DMS114 treated with DMSO at 0.1 percent for 48 hours (cell line): ENCODE measurements around the gene SPATA6L.
A peak's percentile ranks its signal among the peaks of the same experiment; 100 is the strongest.
"Not testable (repeated sequence)": the region's sequence is repeated elsewhere in the genome, so short reads cannot be mapped to it uniquely, and the experiment has no call there.

Experiments
- DNase-seq: peaks from one replicate; lab custom pipeline; 2025; ENCODE audit not compliant: unreplicated experiment; lab: John Stamatoyannopoulos, UW

The SPATA6L gene

GRCh38 chr9:4638968-4639367 lies 27.3 kb downstream of the SPATA6L start:
- no peak for DNase-seq

DNA sequence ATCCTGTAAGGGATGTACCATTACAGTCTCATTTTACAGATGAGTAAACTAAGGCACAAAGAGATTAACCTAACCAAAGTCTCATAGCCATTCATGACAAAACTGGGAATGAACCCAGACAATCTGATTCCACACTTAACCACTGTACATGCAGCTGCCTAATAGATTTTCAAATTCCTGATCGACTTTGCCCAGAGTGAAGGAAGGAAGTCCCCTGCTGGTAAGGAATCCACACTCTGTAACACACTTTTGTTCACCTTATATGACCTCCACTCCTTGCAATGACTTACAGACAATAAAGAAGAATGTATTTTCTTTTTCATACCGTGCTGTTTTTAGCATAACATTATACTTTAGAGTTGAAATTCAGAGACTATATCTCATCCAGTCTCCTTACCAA lies 35.4 kb downstream of the SPATA6L start:
- no peak for DNase-seq

DNA sequence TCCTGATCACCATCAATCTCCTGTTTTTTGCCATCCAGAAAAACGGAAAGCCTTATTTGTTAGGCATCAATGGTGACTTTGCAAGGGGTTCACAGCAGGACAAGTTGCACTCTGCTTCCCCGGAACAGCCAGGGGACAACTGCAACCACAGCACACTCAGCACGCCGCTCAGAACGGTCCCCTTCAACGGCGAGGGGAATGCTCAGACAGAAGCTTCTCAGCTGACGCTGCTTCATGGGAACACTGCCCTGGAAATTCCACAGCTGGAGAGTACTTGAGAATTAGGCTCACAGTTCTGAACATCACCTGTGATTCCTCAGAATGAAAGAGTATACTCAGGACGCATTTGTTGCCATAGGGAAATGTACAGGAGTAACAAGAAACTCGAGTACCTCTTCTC lies 44.3 kb downstream of the SPATA6L start:
- DNase-seq = no peak

DNA sequence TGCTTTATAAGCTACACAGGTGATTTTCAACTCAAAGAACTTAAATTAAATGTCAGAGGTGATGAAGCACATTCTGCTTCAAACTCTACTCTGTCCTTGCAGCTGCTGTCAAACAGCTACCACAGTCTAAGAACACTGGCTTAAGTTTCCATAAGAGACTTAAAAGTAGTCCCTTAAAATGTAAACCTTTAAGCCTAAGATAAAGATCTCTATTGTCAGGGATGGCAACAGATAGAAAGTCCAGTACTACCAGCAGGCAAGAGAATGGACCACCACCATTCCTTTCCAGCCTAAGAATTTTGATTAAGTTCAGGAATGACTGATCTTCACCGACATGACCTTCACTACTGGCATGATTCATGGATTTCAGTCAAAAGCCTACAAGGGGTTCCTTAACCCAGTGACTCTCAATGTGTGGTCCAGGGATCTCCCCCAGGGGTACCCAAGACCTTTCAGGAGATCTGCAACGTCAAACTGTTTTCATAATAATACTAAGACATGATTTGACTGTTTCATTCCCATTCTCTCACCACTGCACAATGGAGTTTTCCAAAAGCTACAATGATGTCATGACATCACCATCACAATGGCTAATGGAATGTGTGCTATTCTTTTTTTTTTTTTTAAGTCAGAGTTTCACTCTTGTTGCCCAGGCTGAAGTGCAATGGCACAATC lies 45.3 kb downstream of the SPATA6L start:
- no peak for DNase-seq

GRCh38 chr9:4620057-4620765 lies 46.1 kb downstream of the SPATA6L start:
- no peak for DNase-seq

GRCh38 chr9:4618700-4619099 lies 47.6 kb downstream of the SPATA6L start:
- DNase-seq = no peak

DNA sequence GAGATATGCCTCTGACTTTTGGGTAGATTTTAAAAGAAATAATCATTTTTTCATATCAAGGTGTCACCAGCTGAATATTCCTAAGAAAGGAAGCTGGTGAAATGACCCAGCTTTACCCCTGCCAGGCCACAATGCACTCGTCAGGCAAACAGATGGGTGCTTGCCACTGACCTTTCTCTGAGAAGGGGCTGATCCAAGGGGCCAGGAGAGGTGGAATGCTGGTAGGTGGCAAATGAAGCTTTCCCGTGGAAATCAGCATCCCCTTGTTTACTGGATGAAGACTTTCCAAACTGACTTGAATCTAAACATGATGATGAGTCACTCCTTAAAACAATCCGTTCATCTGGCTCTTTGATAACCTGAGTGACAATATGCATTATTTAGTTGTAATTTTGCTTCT lies 48.5 kb downstream of the SPATA6L start:
- DNase-seq = no peak

DNA sequence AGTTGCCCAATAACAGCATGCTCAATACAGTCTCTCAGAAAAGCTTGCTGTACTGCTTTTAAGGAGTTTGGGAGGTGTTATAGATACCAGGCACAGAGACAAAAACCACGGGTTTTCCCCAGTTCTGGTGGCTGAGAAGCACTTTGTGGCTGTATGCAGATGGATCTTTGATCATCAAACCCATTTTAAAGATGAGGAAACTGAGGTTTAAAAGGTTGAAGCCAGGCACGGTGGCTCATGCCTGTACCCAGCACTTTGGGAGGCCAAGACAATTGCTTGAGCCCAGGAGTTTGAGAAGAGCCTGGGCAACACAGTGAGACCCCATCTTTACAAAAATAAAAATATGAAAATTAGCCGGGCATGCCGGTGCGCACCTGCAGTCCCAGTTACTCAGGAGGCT lies 50.5 kb downstream of the SPATA6L start:
- DNase-seq = no peak

- no peak for DNase-seq
These were observed 51.0 kb downstream of the SPATA6L start for GRCh38 chr9:4615251-4615650.

DNA sequence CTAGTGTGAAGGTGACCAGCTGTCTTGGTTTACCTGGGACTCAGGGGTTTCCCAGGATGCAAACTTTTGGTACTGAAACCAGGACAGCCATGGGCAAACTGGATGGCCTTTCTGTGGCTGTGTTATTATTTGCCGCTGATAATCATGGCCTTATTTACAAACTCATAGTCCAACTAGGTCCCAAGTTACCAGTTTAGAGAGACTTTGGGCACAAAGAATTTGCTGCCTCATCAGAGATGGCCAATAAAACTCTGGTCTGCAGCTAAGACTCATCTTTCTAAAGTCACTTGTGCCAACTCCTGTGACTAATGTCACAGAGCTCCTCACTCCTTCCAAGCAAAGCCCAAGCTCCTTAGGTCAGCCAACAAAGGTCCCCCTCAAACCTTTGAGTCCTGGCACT lies 51.7 kb downstream of the SPATA6L start:
- DNase-seq = no peak

DNA sequence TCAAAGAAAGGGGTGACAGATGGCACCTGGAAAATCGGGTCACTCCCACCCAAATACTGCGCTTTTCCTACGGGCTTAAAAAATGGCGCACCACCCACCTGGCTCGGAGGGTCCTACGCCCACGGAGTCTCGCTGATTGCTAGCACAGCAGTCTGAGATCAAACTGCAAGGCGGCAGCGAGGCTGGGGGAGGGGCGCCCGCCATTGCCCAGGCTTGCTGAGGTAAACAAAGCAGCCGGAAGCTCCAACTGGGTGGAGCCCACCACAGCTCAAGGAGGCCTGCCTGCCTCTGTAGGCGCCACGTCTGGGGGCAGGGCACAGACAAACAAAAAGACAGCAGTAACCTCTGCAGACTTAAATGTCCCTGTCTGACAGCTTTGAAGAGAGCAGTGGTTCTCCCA lies 60.2 kb downstream of the SPATA6L start:
- not testable (repeated sequence) for DNase-seq

DNA sequence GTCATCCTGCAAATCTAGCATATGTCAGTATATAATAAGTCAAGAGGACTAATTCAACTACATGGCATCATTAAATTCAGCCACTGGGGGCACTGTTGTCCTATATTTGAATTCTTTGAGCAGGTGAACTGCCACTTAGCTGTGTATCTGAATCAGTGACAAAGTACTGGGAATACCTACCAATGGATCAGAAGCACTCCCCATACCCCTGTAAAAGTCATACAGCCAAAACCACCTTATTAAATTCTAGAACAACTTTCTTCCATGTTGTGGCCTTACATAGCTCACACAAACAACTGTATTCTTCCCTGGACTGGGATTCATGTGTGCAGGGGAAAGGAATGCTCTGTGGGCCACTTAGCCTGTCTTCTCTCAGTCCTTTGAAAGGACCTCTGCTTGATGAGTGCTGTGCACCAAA lies 61.6 kb downstream of the SPATA6L start:
- peak; percentile 10 for DNase-seq

DNA sequence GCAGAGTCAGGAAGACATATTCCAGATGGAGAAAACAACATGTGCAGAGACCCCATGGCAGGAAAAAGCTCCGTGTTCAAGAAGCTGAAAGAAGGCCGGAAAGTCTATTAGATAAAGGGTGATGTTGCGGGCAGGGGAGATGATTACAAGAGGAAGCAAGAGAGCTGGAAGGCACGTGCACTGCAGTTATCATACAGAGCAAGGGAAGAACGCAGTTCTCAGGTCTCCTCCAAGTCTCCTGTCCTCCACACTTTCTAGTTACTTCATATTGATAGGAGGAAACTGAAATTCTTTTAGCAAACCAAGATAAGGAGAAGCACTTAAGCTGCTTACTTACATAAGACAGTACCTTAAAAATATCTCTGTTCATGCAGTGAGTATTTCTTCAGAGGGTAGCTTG lies 62.5 kb downstream of the SPATA6L start:
- no peak for DNase-seq

- DNase-seq = no peak
These were observed 65.9 kb downstream of the SPATA6L start for GRCh38 chr9:4600368-4600767.

GRCh38 chr9:4596165-4596922 lies 69.9 kb downstream of the SPATA6L start:
- no peak for DNase-seq

- DNase-seq = no peak
These were observed 71.3 kb downstream of the SPATA6L start for GRCh38 chr9:4594994-4595393.

GRCh38 chr9:4594545-4594944 lies 71.7 kb downstream of the SPATA6L start:
- DNase-seq = no peak

DNA sequence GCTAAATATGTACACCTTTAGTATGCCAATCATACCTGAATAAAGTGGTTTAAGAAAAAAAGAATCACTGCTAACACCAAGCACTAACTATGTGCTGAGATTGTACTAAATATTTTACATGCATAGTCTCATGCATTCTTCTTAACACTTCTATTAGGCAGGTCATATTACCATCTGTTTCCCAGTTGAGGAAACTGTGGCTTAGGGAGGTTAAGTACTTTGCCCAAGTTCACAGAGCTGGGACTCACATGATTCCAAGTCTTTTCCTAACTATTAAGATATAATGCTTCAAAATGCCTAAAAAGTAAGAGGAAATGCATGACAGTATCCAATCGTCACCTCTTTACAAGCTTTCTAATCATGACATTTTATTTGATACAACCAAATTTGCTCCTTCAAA lies 73.4 kb downstream of the SPATA6L start:
- no peak for DNase-seq

DNA sequence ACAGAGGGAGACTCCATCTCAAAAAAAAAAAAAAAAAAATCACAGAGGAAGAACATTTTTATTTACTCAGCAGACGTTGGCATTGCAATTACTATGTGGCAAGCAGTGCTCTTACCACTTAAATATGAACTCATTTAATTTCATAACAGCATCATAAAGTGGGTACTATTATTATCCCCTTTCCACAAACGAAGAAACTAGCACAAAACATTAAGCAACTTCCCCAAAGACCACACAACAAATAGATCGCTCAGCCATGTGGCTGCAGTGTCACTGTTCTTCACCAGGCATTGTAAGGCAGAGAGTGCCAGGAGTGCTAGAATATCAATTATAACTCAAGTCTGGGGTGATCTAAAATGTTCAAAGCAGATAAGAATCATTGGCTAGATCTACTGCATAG lies 74.0 kb downstream of the SPATA6L start:
- no peak for DNase-seq

- no peak for DNase-seq
These were observed 75.2 kb downstream of the SPATA6L start for GRCh38 chr9:4591123-4591500.

DNA sequence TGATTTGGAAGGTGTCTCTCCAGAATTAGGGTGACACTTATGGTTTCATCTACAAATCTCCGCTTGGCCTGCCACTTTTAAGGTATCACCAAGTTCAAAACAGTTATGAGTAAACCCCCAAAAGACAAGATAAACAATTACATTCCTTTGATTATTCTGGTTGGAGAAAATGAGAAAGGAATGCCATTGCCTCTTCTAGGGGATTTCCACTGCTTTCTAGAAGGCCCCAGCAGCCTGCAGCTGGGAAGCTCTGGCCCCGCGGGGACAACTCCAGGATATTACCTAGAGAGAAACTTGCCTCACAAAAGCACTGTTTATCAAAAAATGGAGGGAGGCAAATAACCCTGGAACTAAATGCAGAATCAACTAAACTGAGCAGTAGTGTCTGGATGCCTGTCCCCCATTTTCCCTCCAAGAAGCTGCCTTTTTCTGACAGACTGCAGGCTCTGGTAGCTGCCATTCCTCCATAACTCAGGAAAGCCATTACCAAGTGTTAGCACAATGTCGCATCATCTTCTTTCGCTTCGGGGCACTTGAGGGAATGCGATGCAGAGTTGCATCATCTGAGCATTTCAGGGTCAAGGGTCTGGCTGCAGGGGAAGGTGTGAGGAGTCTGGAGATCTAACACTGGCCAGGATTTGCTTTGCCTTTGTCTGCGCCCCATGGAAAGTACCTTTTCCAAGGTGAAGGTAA lies 75.7 kb downstream of the SPATA6L start:
- no peak for DNase-seq

GRCh38 chr9:4588721-4589120 lies 77.6 kb downstream of the SPATA6L start:
- DNase-seq = no peak
